ENCODE results near the gene TGFBR3. TPM values are rescaled to one million over a fixed set of nuclear protein-coding genes. Genes with fewer than 3 reads are reported as not detected.

The TGFBR3 gene
- total and polyA plus RNA-seq, 2 of the 8 experiments (the other 6 are each of a cell fraction or from before 2014, with no cell fraction given): 2.0 to 6.1 TPM

DNA sequence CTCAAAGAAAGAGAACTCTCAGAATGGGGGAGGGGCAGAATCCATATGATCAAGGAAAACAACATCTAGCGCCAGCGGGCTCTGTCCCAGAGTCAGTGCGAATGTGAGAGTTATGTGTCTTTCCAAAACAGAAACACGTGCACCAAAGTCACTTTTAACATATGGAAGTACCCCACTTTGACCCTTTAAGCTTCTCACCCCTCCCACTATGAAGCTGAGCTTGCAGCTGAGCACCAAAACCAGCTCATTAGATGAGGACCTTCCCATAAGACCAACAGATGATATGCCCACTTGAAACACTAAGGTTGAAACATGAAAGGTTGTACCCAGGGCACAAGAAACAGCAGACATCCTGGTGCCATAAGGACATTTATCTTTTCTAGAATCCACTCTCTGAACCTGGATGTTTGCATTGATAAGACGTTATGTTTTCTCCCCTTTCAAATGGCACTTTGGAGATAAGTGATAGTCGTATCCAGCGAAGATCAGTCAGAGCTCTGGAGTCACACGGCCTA is 171.0 kb downstream of the TGFBR3 start:
- CTCF ChIA-PET (ENCODE audit: partially characterized antibody): no interaction called here
- H4K8ac ChIP-seq (ENCODE audit: extremely low read depth, insufficient read depth, low read length): no peak overlapping the region
- DNase-seq (ENCODE audit: low read depth in 1 of 2, low spot score in 2 of 2): no peak

More for the DNA sequence above, 171.0 kb downstream of the TGFBR3 start:
- Histone ChIP-seq H2BK5ac (ENCODE audit: low read depth, low read length) (no peak overlapping the region), H3K4me3 (ENCODE audit: extremely low read depth in 1 of 4, insufficient read depth in 2 of 4, low read depth in 3 of 4, low read length in 4 of 4) (no peak overlapping the region), H3K79me1 (ENCODE audit: low read depth, low read length) (no peaks in the 10 kb centered on the region), H3K14ac (ENCODE audit: insufficient read length) (no peak overlapping the region), H3K23me2 (ENCODE audit: low read depth, low read length) (no peaks in the 10 kb centered on the region), H2BK15ac (ENCODE audit: low read length) (no peak overlapping the region), H3K4me1 (replicated peaks in 1 of 4; ENCODE audit: control insufficient read depth in 3 of 4, insufficient read depth in 4 of 4, low read length in 3 of 4) (peaks cover 0 to 6% (median 2%) of the 10 kb centered on the region in 4 experiments; a peak in 2 of 7 replicates), H4K5ac (ENCODE audit: insufficient read length, low read depth, low read length) (no peak overlapping the region), H2BK120ac (replicated peaks; ENCODE audit: low read depth, low read length) (no peak overlapping the region), H4K20me1 (replicated peaks in 1 of 2; ENCODE audit: control insufficient read depth in 1 of 2, insufficient read depth in 2 of 2, low read length in 2 of 2) (no peaks in the 10 kb centered on the region), H2AK5ac (ENCODE audit: low read depth, low read length) (no peak overlapping the region), H3K36me3 (ENCODE audit: control insufficient read depth in 2 of 4, insufficient read depth in 4 of 4, low read length in 3 of 4) (no peaks in the 10 kb centered on the region), H3K4me2 (ENCODE audit: insufficient read depth in 1 of 2, low read depth in 2 of 2, low read length in 2 of 2) (no peak overlapping the region), H2BK12ac (ENCODE audit: low read depth, low read length) (no peak overlapping the region), H3K27ac (ENCODE audit: low read depth, low read length) (no peak overlapping the region), H3K23ac (ENCODE audit: insufficient read length) (no peak overlapping the region), H4K91ac (replicated peaks; ENCODE audit: insufficient read length, low read length) (no peak overlapping the region), H2BK20ac (ENCODE audit: low read length) (no peak overlapping the region), H3K9ac (replicated peaks in 1 of 4; ENCODE audit: extremely low read depth in 1 of 4, low read depth in 3 of 4, low read length in 3 of 4) (no peak overlapping the region), H3K27me3 (replicated peaks in 1 of 4; ENCODE audit: control insufficient read depth in 3 of 4, extremely low read depth in 1 of 4, insufficient read depth in 3 of 4, low read length in 3 of 4) (peaks cover 0 to 1% (median 0%) of the 10 kb centered on the region in 4 experiments; a peak in 1 of 7 replicates), H3K56ac (replicated peaks; ENCODE audit: insufficient read length, low read depth, low read length) (no peak overlapping the region), H3K9me3 (ENCODE audit: insufficient read depth in 2 of 2, low read depth in 1 of 2, low read length in 1 of 2) (no peaks in the 10 kb centered on the region), H3K18ac (ENCODE audit: extremely low read depth, low read length) (no peak overlapping the region), H2AFZ (ENCODE audit: low read length) (no peak overlapping the region), H3K4ac (replicated peaks; ENCODE audit: insufficient read length, low read depth, low read length) (no peak overlapping the region), H3K79me2 (ENCODE audit: control insufficient read depth in 1 of 2, insufficient read depth in 2 of 2, low read length in 2 of 2) (no peaks in the 10 kb centered on the region)
- TF ChIP-seq, protein P1, sequence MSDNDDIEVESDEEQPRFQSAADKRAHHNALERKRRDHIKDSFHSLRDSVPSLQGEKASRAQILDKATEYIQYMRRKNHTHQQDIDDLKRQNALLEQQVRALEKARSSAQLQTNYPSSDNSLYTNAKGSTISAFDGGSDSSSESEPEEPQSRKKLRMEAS (IDR thresholded peaks at IDR 0.05): no peak
- TF ChIP-seq SP4 (IDR thresholded peaks at IDR 0.05; ENCODE audit: low read length): no peak
- POLR2A ChIA-PET (ENCODE audit: partially characterized antibody): no interaction called here
- WGBS, 2 experiments (ENCODE audit: extremely low coverage in 1 of 2, insufficient coverage in 1 of 2, insufficient read length in 1 of 2, insufficient replicate concordance in 2 of 2, low coverage in 1 of 2, low lambda C conversion rate in 2 of 2, missing lambda C conversion rate in 1 of 2): 85% methylated on average over 8 of the region's 8 CpGs; no CpG with 5 or more reads in 1 of the 2 experiments
- FAIRE-seq: no peak

All from H1 (cell line).